Subcutaneous adipose tissue (tissue), 4 donors: ENCODE results near the gene CARD8. TPM values are rescaled to one million over a fixed set of nuclear protein-coding genes. Genes with fewer than 3 reads are reported as not detected.

Experiments
- CTCF ChIP-seq: fragments of 450-650 bp; IDR thresholded peaks from one replicate; pipeline ENCODE4 v1.5.1; 2016; ENCODE audit warnings: low read depth, mild to moderate bottlenecking, control low read depth, antibody characterized with exemption, moderate library complexity
- total RNA-seq, 4 donors: library from RNA; depleted of rRNA; stranded (reverse); fragments of >200 nt; gene quantifications; one replicate each; pipeline ENCODE4 v1.1.0, GENCODE V29; 2016

CARD8 gene
- total RNA-seq, 4 donors from 2014 or later = 42.5 to 103 (median 65.2) TPM

- no peak for TF ChIP-seq CTCF
Measured at GRCh38 chr19:48158210-48158790, 97.4 kb downstream of the CARD8 start.

Other genes with a start within 250 kb of the CARD8 start
- gene CABP5, start 211.8 kb downstream of the CARD8 start, total RNA-seq = not detected
- gene PLA2G4C, start 145.1 kb downstream of the CARD8 start, total RNA-seq = 10 to 100 TPM in 2 of 4 donors, 1 to 10 TPM in 2; 3.5 to 11.1 (median 8.9) TPM
- gene LIG1, start 85.6 kb downstream of the CARD8 start, total RNA-seq = 10 to 100 TPM in 1 of 4 donors, 1 to 10 TPM in 3; 2.3 to 22.0 (median 8.5) TPM
- gene ZSWIM9, start 85.2 kb downstream of the CARD8 start, total RNA-seq = 1 to 10 TPM; 1.9 to 8.1 (median 3.0) TPM
- gene ZNF114, start 14.2 kb upstream of the CARD8 start, total RNA-seq = under 1 TPM in 3 of 4 donors, not detected in 1; 0.19 to 0.65 (median 0.34) TPM
- gene EMP3, start 69.6 kb upstream of the CARD8 start, total RNA-seq = 10 to 100 TPM; 32.2 to 79.7 (median 57.2) TPM
- gene TMEM143, start 108.0 kb upstream of the CARD8 start, total RNA-seq = 10 to 100 TPM in 1 of 4 donors, 1 to 10 TPM in 3; 4.8 to 16.0 (median 7.0) TPM
- gene SYNGR4, start 108.5 kb upstream of the CARD8 start, total RNA-seq = not detected
- 10 to 100 TPM; 62.5 to 99.1 (median 78.6) TPM for gene KDELR1, start 135.6 kb upstream of the CARD8 start, total RNA-seq
- gene GRIN2D, start 137.8 kb upstream of the CARD8 start, total RNA-seq = 1 to 10 TPM in 1 of 4 donors, under 1 TPM in 3; 0.16 to 1.0 (median 0.31) TPM
- 10 to 100 TPM; 14.4 to 29.0 (median 24.9) TPM for gene GRWD1, start 190.1 kb upstream of the CARD8 start, total RNA-seq
- 1 to 10 TPM in 1 of 4 donors, under 1 TPM in 3; 0.57 to 1.0 (median 0.74) TPM for gene KCNJ14, start 199.7 kb upstream of the CARD8 start, total RNA-seq
- 10 to 100 TPM; 15.8 to 64.0 (median 31.5) TPM for gene CYTH2, start 213.5 kb upstream of the CARD8 start, total RNA-seq